Trophoblast cell (in vitro differentiated cells and primary cell): Measurements from ENCODE around the gene YARS1.

ENCODE experiments used
- DNase-seq, 2 donors: peaks; one replicate each; pipeline ENCODE4 v3.0.0-alpha.2; 2016
- H2AFZ ChIP-seq: 2 replicates; pipeline ENCODE4 v1.6.1; 2013; ENCODE audit warnings: low read length, moderate library complexity, mild to moderate bottlenecking; ENCODE audit not compliant: insufficient read depth, poor library complexity
- H2AK5ac ChIP-seq: 2 replicates; pipeline ENCODE4 v1.6.1; 2013; ENCODE audit warnings: mild to moderate bottlenecking, low read length
- H2BK120ac ChIP-seq: 2 replicates; pipeline ENCODE4 v1.6.1; 2013; ENCODE audit warnings: low read length, mild to moderate bottlenecking, moderate library complexity; ENCODE audit not compliant: insufficient read depth, poor library complexity
- H2BK12ac ChIP-seq: 2 replicates; pipeline ENCODE4 v1.6.1; 2013; ENCODE audit warnings: mild to moderate bottlenecking, low read length, moderate library complexity
- H2BK5ac ChIP-seq: 2 replicates; pipeline ENCODE4 v1.6.1; 2013; ENCODE audit warnings: low read length, low read depth, moderate library complexity, mild to moderate bottlenecking; ENCODE audit not compliant: poor library complexity
- H3K14ac ChIP-seq: 2 replicates; pipeline ENCODE4 v1.6.1; 2013; ENCODE audit warnings: mild to moderate bottlenecking, low read length
- H3K18ac ChIP-seq: 2 replicates; pipeline ENCODE4 v1.6.1; 2013; ENCODE audit warnings: mild to moderate bottlenecking, low read length
- H3K23ac ChIP-seq: 2 replicates; pipeline ENCODE4 v1.6.1; 2013; ENCODE audit warnings: low read length
- H3K27ac ChIP-seq: 2 replicates; pipeline ENCODE4 v1.5.1; 2013; ENCODE audit warnings: low read depth, mild to moderate bottlenecking, inconsistent platforms, low read length, moderate library complexity
- H3K27me3 ChIP-seq: 2 replicates; pipeline ENCODE4 v1.6.1; 2013; ENCODE audit warnings: inconsistent platforms, mild to moderate bottlenecking, low read length, moderate library complexity; ENCODE audit not compliant: insufficient read depth
- H3K36me3 ChIP-seq, 2 experiments: 1 replicate in 1 of 2; 2 replicates in 1 of 2; pipeline ENCODE4 v1.6.1; 2013; ENCODE audit warnings: low read length in 2 of 2, mild to moderate bottlenecking in 2 of 2, moderate library complexity in 1 of 2; ENCODE audit not compliant: insufficient read depth in 2 of 2, control insufficient read depth in 1 of 2
- H3K4ac ChIP-seq: 2 replicates; pipeline ENCODE4 v1.6.1; 2013; ENCODE audit warnings: low read depth, mild to moderate bottlenecking, low read length, moderate library complexity
- H3K4me1 ChIP-seq, 2 experiments: 1 replicate in 1 of 2; 2 replicates in 1 of 2; pipeline ENCODE4 v1.6.1; 2013; ENCODE audit warnings: low read length in 2 of 2, mild to moderate bottlenecking in 2 of 2, moderate library complexity in 1 of 2; ENCODE audit not compliant: insufficient read depth in 2 of 2, control insufficient read depth in 1 of 2
- H3K4me2 ChIP-seq: 2 replicates; pipeline ENCODE4 v1.6.1; 2013; ENCODE audit warnings: inconsistent platforms, mild to moderate bottlenecking, low read length, moderate library complexity
- H3K4me3 ChIP-seq: 2 replicates; pipeline ENCODE4 v1.5.1; 2013; ENCODE audit warnings: mild to moderate bottlenecking, low read depth, low read length, inconsistent platforms
- H3K79me1 ChIP-seq: one replicate; pipeline ENCODE4 v1.6.1; 2013; ENCODE audit warnings: low read length
- H3K79me2 ChIP-seq: 2 replicates; pipeline ENCODE4 v1.6.1; 2013; ENCODE audit warnings: low read length, mild to moderate bottlenecking; ENCODE audit not compliant: control insufficient read depth, insufficient read depth, poor library complexity
- H3K9ac ChIP-seq: 2 replicates; pipeline ENCODE4 v1.6.1; 2013; ENCODE audit warnings: mild to moderate bottlenecking, low read length
- H3K9me3 ChIP-seq: 2 replicates; pipeline ENCODE4 v1.6.1; 2013; ENCODE audit warnings: low read depth, mild to moderate bottlenecking, control low read depth, inconsistent platforms, low read length; ENCODE audit not compliant: insufficient read depth
- H4K12ac ChIP-seq: 2 replicates; pipeline ENCODE4 v1.6.1; 2013; ENCODE audit warnings: low read depth, mild to moderate bottlenecking, low read length, moderate library complexity
- H4K8ac ChIP-seq: 2 replicates; pipeline ENCODE4 v1.6.1; 2013; ENCODE audit warnings: low read depth, mild to moderate bottlenecking, low read length, moderate library complexity
- H4K91ac ChIP-seq: one replicate; pipeline ENCODE4 v1.6.1; 2013; ENCODE audit warnings: low read depth, mild to moderate bottlenecking, low read length, moderate library complexity
- WGBS: extraction: QIAGEN DNeasy Blood & Tissue Kit; methylation state at CpG from one replicate; pipeline ENCODE4 v1.1.7; 2013; ENCODE audit warnings: missing lambda C conversion rate; ENCODE audit not compliant: insufficient read length, insufficient coverage; ENCODE audit errors: extremely low coverage; 5-methylcytosine and 5-hydroxymethylcytosine counted together

Gene YARS1

GRCh38 chr1:32771561-32772280 lies 45.4 kb downstream of the YARS1 start:
- no peak overlapping the region for H3K4ac ChIP-seq
- H3K9me3 ChIP-seq: no peaks in the 10 kb centered on the region
- H2AFZ ChIP-seq: no peak overlapping the region
- no peaks in the 10 kb centered on the region for H3K27me3 ChIP-seq
- H3K18ac ChIP-seq: no peak overlapping the region
- peak overlapping the region; percentile 24 for H3K27ac ChIP-seq
- no peak overlapping the region for H3K9ac ChIP-seq
- no peak overlapping the region for H2BK5ac ChIP-seq
- H4K8ac ChIP-seq: no peak overlapping the region
- H3K23ac ChIP-seq: no peak overlapping the region
- H4K12ac ChIP-seq: no peak overlapping the region
- H2AK5ac ChIP-seq: no peak overlapping the region
- no peak overlapping the region for H3K14ac ChIP-seq
- no peak overlapping the region for H3K4me2 ChIP-seq
- H3K79me1 ChIP-seq: no peaks in the 10 kb centered on the region
- no peak overlapping the region for H2BK120ac ChIP-seq
- H4K91ac ChIP-seq: no peak overlapping the region
- peaks cover 70% of the 10 kb centered on the region in 2 experiments for H3K36me3 ChIP-seq
- peaks cover 3% of the 10 kb centered on the region for H3K79me2 ChIP-seq
- no CpG with 5 or more reads among the region's 30 CpGs for WGBS
- H3K4me1 ChIP-seq: peaks cover 21 to 25% of the 10 kb centered on the region in 2 experiments
- DNase-seq: no peak
- no peak overlapping the region for H2BK12ac ChIP-seq
- no peak overlapping the region for H3K4me3 ChIP-seq

- no peak overlapping the region for H3K4me2 ChIP-seq
- H2AFZ ChIP-seq: no peak overlapping the region
- H3K4ac ChIP-seq: no peak overlapping the region
- no peak overlapping the region for H2BK5ac ChIP-seq
- H3K27ac ChIP-seq: no peak overlapping the region
- H3K36me3 ChIP-seq: peaks cover 67 to 69% of the 10 kb centered on the region in 2 experiments
- WGBS: no CpG with 5 or more reads among the region's 18 CpGs
- no peak overlapping the region for H4K8ac ChIP-seq
- H4K91ac ChIP-seq: no peak overlapping the region
- H3K4me1 ChIP-seq: peaks cover 29 to 33% of the 10 kb centered on the region in 2 experiments
- no peak overlapping the region for H3K4me3 ChIP-seq
- no peak overlapping the region for H4K12ac ChIP-seq
- H2BK12ac ChIP-seq: no peak overlapping the region
- no peak overlapping the region for H2BK120ac ChIP-seq
- H3K9ac ChIP-seq: no peak overlapping the region
- peaks cover 7% of the 10 kb centered on the region for H3K79me2 ChIP-seq
- no peak overlapping the region for H3K23ac ChIP-seq
- H3K27me3 ChIP-seq: no peaks in the 10 kb centered on the region
- no peak overlapping the region for H3K14ac ChIP-seq
- no peaks in the 10 kb centered on the region for H3K9me3 ChIP-seq
- no peak for DNase-seq
- peak overlapping the region; percentile 10 for H2AK5ac ChIP-seq
- H3K18ac ChIP-seq: no peak overlapping the region
- H3K79me1 ChIP-seq: peaks cover 5% of the 10 kb centered on the region
Observed at GRCh38 chr1:32770741-32771548, 46.2 kb downstream of the YARS1 start.

- Histone ChIP-seq H3K18ac (peak overlapping the region; percentile 0), H2AFZ (no peak overlapping the region), H4K12ac (no peak overlapping the region), H3K27me3 (no peaks in the 10 kb centered on the region), H3K4ac (no peak overlapping the region), H2BK12ac (no peak overlapping the region), H3K79me1 (peaks cover 10% of the 10 kb centered on the region), H3K27ac (no peak overlapping the region), H3K23ac (no peak overlapping the region), H3K4me1 (peaks cover 34 to 39% of the 10 kb centered on the region in 2 experiments), H3K14ac (no peak overlapping the region), H3K36me3 (peaks cover 60 to 62% of the 10 kb centered on the region in 2 experiments), H3K9ac (no peak overlapping the region), H2AK5ac (peak overlapping the region; percentile 10), H3K79me2 (peaks cover 10% of the 10 kb centered on the region), H3K4me2 (no peak overlapping the region), H3K9me3 (no peaks in the 10 kb centered on the region), H4K8ac (no peak overlapping the region), H2BK120ac (no peak overlapping the region), H2BK5ac (no peak overlapping the region), H4K91ac (no peak overlapping the region), H3K4me3 (no peak overlapping the region)
- DNase-seq: no peak
- no CpG with 5 or more reads among the region's 25 CpGs for WGBS
Observed at GRCh38 chr1:32770221-32770731, 46.9 kb downstream of the YARS1 start.

- Histone ChIP-seq H4K8ac (no peak overlapping the region), H3K14ac (no peak overlapping the region), H3K79me1 (peaks cover 14% of the 10 kb centered on the region), H4K91ac (no peak overlapping the region), H3K23ac (no peak overlapping the region), H2BK12ac (no peak overlapping the region), H3K18ac (no peak overlapping the region), H3K9me3 (no peaks in the 10 kb centered on the region), H3K36me3 (peaks cover 55 to 57% of the 10 kb centered on the region in 2 experiments), H2BK120ac (no peak overlapping the region), H3K79me2 (peaks cover 14% of the 10 kb centered on the region), H3K9ac (no peak overlapping the region), H4K12ac (no peak overlapping the region), H3K27me3 (no peaks in the 10 kb centered on the region), H3K4me3 (no peak overlapping the region), H2AK5ac (no peak overlapping the region), H2BK5ac (no peak overlapping the region), H3K4me2 (no peak overlapping the region), H3K4me1 (peaks cover 39 to 45% of the 10 kb centered on the region in 2 experiments), H3K27ac (no peak overlapping the region), H3K4ac (no peak overlapping the region), H2AFZ (no peak overlapping the region)
- DNase-seq: peak; percentile 85 to 89
- no CpG with 5 or more reads among the region's 32 CpGs for WGBS
Observed at GRCh38 chr1:32769524-32770220, 47.5 kb downstream of the YARS1 start.
